ENCODE measurements around the gene DKK1.
"Not testable (repeated sequence)": the region's sequence is repeated elsewhere in the genome, so short reads cannot be mapped to it uniquely, and the experiment has no call there.

The DKK1 gene

GRCh38 chr10:52351914-52352330, 37.8 kb downstream of the DKK1 start:
- no peak for TF ChIP-seq Cebpa-rat (IDR thresholded peaks at IDR 0.05)
- H3K27ac ChIP-seq = no peak overlapping the region

GRCh38 chr10:52353205-52353604, 39.1 kb downstream of the DKK1 start:
- Histone ChIP-seq H3K9ac (no peak overlapping the region), H3K4me1 (peaks cover 0 to 9% (median 2%) of the 10 kb centered on the region in 10 experiments; a peak in 6 of 20 replicates), H3K4me2 (no peak overlapping the region), H3K27me3 (no peaks in the 10 kb centered on the region), H4K20me1 (no peaks in the 10 kb centered on the region), H3K9me3 (replicated peaks in 1 of 11) (peaks cover 0 to 7% (median 2%) of the 10 kb centered on the region in 11 experiments; a peak in 13 of 22 replicates), H3K36me3 (no peaks in the 10 kb centered on the region), H3K27ac (no peak overlapping the region; a peak in 2 of 22 replicates), H3K4me3 (no peak overlapping the region)
- TF ChIP-seq Cebpa-rat (IDR thresholded peaks at IDR 0.05) = no peak

More at GRCh38 chr10:52351914-52352330, 37.8 kb downstream of the DKK1 start:
- Histone ChIP-seq H3K36me3 (no peaks in the 10 kb centered on the region), H3K4me1 (peaks cover 0 to 9% (median 2%) of the 10 kb centered on the region in 10 experiments; a peak in 6 of 20 replicates), H3K27me3 (no peaks in the 10 kb centered on the region), H3K9me3 (replicated peaks in 1 of 11) (peaks cover 11 to 20% (median 15%) of the 10 kb centered on the region in 11 experiments), H3K9ac (no peak overlapping the region), H3K4me3 (no peak overlapping the region), H3K4me2 (no peak overlapping the region), H4K20me1 (no peaks in the 10 kb centered on the region)

GRCh38 chr10:52353960-52354394, 39.9 kb downstream of the DKK1 start:
- H3K9ac ChIP-seq = no peak overlapping the region
- peak overlapping the region in 3 of 11 experiments; percentile 6 to 13 (median 9); a peak in 5 of 22 replicates for H3K27ac ChIP-seq
- no peak for TF ChIP-seq Cebpa-rat (IDR thresholded peaks at IDR 0.05)
- peak overlapping the region in 6 of 11 experiments; percentile 8 to 30 (median 22); a peak in 5 of 22 replicates for H3K4me2 ChIP-seq
- H3K27me3 ChIP-seq = no peaks in the 10 kb centered on the region
- H4K20me1 ChIP-seq = no peaks in the 10 kb centered on the region
- no peaks in the 10 kb centered on the region for H3K36me3 ChIP-seq
- H3K4me1 ChIP-seq = peaks cover 0 to 14% (median 6%) of the 10 kb centered on the region in 10 experiments; a peak in 13 of 20 replicates
- no peaks in the 10 kb centered on the region for H3K9me3 ChIP-seq (replicated peaks in 1 of 11)
- H3K4me3 ChIP-seq = no peak overlapping the region

- H3K27me3 ChIP-seq = no peaks in the 10 kb centered on the region
- H3K4me3 ChIP-seq = no peak overlapping the region
- H4K20me1 ChIP-seq = no peaks in the 10 kb centered on the region
- no peaks in the 10 kb centered on the region; a peak in 1 of 22 replicates for H3K9me3 ChIP-seq (replicated peaks in 1 of 11)
- TF ChIP-seq Cebpa-rat (IDR thresholded peaks at IDR 0.05) = no peak
- no peak overlapping the region for H3K27ac ChIP-seq
- no peak overlapping the region for H3K4me2 ChIP-seq
- H3K36me3 ChIP-seq = no peaks in the 10 kb centered on the region
- no peak overlapping the region for H3K9ac ChIP-seq
- H3K4me1 ChIP-seq = peaks cover 5 to 24% (median 15%) of the 10 kb centered on the region in 10 experiments; a peak in 17 of 20 replicates
Observed at GRCh38 chr10:52357971-52358370, 43.9 kb downstream of the DKK1 start.

- Histone ChIP-seq H3K9ac (no peak overlapping the region), H4K20me1 (no peaks in the 10 kb centered on the region), H3K9me3 (replicated peaks in 1 of 11) (no peaks in the 10 kb centered on the region; a peak in 4 of 22 replicates), H3K27ac (no peak overlapping the region), H3K4me2 (peak overlapping the region in 10 of 11 experiments; percentile 20 to 73 (median 44); a peak in 14 of 22 replicates), H3K36me3 (no peaks in the 10 kb centered on the region), H3K4me1 (peaks cover 5 to 16% (median 12%) of the 10 kb centered on the region in 10 experiments; a peak in 17 of 20 replicates), H3K27me3 (no peaks in the 10 kb centered on the region), H3K4me3 (no peak overlapping the region)
- no peak for TF ChIP-seq Cebpa-rat (IDR thresholded peaks at IDR 0.05)
Observed at GRCh38 chr10:52359441-52359840, 45.4 kb downstream of the DKK1 start.

DNA sequence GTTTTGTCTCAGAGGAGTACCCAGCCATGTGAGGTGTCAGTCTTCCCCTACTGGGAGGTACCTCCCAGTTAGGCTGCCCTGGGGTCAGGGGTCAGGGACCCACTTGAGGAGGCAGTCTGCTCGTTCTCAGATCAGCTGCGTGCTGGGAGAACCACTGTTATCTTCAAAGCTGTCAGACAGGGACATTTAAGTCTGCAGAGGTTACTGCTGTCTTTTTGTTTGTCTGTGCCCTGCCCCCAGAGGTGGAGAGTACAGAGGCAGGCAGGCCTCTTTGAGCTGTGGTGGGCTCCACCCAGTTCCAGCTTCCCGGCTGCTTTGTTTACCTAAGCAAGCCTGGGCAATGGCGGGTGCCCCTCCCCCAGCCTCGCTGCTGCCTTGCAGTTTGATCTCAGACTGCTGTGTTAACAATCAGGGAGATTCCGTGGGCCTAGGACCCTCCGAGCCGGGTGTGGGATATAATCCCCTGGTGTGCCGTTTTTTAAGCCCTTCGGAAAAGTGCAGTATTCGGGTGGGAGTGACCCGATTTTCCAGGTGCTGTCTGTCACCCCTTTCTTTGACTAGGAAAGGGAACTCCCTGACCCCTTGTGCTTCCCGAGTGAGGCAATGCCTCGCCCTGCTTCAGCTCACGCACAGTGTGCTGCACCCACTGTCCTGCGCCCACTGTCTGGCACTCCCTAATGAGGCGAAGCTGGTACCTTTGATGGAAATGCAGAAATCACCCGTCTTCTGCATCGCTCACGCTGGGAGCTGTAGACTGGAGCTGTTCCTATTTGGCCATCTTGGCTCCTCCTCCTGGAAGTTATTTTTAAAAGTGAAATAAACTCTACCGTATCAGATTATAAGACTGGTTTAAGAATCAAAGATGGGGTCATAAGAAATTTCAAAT, 51.7 kb downstream of the DKK1 start:
- not testable (repeated sequence) for H3K27me3 ChIP-seq, H3K36me3 ChIP-seq, H3K4me1 ChIP-seq, H3K4me2 ChIP-seq, H4K20me1 ChIP-seq, H3K27ac ChIP-seq, H3K9ac ChIP-seq, H3K4me3 ChIP-seq
- H3K9me3 ChIP-seq (replicated peaks in 1 of 11) = peaks cover 16 to 24% (median 21%) of the 10 kb centered on the region in 11 experiments

Data from BLaER1 treated with 17β-estradiol and CSF1 and Interleukin-3, amounts not matched to agents 10 nM and 100 nM (cell line).